ENCODE data around the gene TMEM178B.

Gene TMEM178B

GRCh38 chr7:141525973-141526514 is 452.2 kb downstream of the TMEM178B start:
- DNase-seq (ENCODE audit: low read depth): no peak
- no peak for TF ChIP-seq CTCF (IDR thresholded peaks at IDR 0.05; ENCODE audit: low read depth, low read length, missing control alignments)
- no peak overlapping the region for H3K4me3 ChIP-seq (ENCODE audit: low read depth, low read length)
- in situ Hi-C loops (cut with HindIII; ENCODE audit: low sequenced_read_pairs): no loop called here

GRCh38 chr7:141527076-141527475 is 453.2 kb downstream of the TMEM178B start:
- in situ Hi-C loops (cut with HindIII; ENCODE audit: low sequenced_read_pairs): no loop called here
- no peak for TF ChIP-seq CTCF (IDR thresholded peaks at IDR 0.05; ENCODE audit: low read depth, low read length, missing control alignments)
- DNase-seq (ENCODE audit: low read depth): no peak
- H3K4me3 ChIP-seq (ENCODE audit: low read depth, low read length): no peak overlapping the region

- in situ Hi-C loops (cut with HindIII; ENCODE audit: low sequenced_read_pairs): no loop called here
- no peak for DNase-seq (ENCODE audit: low read depth)
- H3K4me3 ChIP-seq (ENCODE audit: low read depth, low read length): no peak overlapping the region
- no peak for TF ChIP-seq CTCF (IDR thresholded peaks at IDR 0.05; ENCODE audit: low read depth, low read length, missing control alignments)
Observed at GRCh38 chr7:141528399-141528798, 454.5 kb downstream of the TMEM178B start.
